Gastrocnemius medialis (tissue), 4 donors: Measurements from ENCODE around the gene PTPRJ.

Source experiments
- POLR2A ChIP-seq, 2 donors: fragments of 450-650 bp; IDR thresholded peaks; one replicate each; pipeline ENCODE4 v1.6.1; 2017; ENCODE audit warnings: antibody characterized with exemption in 2 of 2, mild to moderate bottlenecking in 2 of 2, moderate library complexity in 2 of 2
- TF ChIP-seq, protein P1 (sequence below), 5 experiments: fragments of 450-650 bp in 3 of 5; fragments of 200-600 bp in 2 of 5; sonication (generic) in 2 of 5; IDR thresholded peaks in 4 of 5; conservative IDR thresholded peaks in 1 of 5; 1 replicate in 4 of 5; 2 replicates in 1 of 5; pipeline ENCODE4 v1.5.1; 2016 to 2019; ENCODE audit warnings: antibody characterized with exemption in 5 of 5, mild to moderate bottlenecking in 3 of 5, moderate library complexity in 3 of 5

DNA sequence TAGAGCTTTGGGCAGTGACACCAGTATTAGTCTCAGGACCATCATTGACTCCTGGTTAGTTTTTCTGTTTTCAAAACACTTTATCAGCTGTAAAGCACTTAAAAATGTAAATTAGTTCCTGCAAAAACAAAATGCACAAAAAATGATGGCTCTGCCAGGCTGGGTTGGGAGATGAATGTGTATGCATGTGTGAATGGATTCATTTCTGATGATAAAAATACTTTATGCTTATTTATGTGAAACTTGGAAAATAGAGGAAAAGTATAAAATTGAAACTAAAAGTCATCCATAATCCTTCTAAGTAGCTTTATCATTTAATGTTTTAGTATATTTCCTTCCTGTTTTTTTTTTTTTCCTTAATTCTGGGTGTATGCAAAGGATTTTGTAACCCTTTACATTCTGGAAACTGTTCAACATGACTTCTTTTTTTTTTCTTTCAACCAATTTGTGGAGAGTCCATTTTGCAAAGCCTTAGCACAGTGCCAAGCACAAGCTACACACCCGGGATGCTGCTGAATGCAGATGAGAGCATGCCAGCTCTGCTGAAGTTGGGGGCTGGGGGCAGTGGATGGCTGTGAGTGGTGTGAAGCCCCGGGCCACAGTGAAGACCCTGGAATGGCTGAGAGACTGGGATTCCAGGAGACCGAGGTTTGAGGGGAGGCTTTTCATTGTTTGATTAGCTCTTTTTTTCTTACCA, 37.6 kb downstream of the PTPRJ start:
- no peak for TF ChIP-seq POLR2A (IDR thresholded peaks at IDR 0.05)
- TF ChIP-seq, protein P1, sequence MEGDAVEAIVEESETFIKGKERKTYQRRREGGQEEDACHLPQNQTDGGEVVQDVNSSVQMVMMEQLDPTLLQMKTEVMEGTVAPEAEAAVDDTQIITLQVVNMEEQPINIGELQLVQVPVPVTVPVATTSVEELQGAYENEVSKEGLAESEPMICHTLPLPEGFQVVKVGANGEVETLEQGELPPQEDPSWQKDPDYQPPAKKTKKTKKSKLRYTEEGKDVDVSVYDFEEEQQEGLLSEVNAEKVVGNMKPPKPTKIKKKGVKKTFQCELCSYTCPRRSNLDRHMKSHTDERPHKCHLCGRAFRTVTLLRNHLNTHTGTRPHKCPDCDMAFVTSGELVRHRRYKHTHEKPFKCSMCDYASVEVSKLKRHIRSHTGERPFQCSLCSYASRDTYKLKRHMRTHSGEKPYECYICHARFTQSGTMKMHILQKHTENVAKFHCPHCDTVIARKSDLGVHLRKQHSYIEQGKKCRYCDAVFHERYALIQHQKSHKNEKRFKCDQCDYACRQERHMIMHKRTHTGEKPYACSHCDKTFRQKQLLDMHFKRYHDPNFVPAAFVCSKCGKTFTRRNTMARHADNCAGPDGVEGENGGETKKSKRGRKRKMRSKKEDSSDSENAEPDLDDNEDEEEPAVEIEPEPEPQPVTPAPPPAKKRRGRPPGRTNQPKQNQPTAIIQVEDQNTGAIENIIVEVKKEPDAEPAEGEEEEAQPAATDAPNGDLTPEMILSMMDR (IDR thresholded peaks at IDR 0.05 in 4 of 5, conservative IDR thresholded peaks at IDR 0.05 in 1 of 5): no peak
